Stimulated activated CD4-positive, alpha-beta T cell treated with anti-CD3 and anti-CD28 coated beads, Interleukin-1b, Interleukin-23, amount 100 ng/mL, for 1 hour (primary cell): ENCODE results near the gene SGPP2.
"Not testable (repeated sequence)": the region's sequence is repeated elsewhere in the genome, so short reads cannot be mapped to it uniquely, and the experiment has no call there.

Experiments used
- DNase-seq, 2 donors: peaks; one replicate each; pipeline ENCODE4 v3.0.0-alpha.2; 2020; ENCODE audit warnings: low read depth in 2 of 2

Gene SGPP2

DNA sequence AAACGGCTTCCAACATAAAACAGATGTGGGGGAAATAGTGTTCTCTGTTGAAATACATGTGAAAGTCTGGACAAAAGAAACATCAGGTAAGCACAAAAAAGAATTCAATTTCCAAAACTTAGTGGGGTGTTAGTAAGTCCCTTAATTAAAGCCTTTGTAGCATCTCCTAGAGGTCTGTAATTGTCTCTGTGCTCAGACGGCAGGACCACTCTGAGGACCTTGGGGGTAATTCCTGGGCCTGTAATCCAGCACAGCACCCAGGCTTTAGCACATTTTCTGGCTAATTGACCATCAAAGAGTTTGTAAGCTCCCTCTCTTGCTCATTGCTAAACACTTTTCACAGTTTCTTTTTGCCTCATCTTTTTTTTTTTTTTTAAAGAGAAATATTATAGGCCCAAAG is 151.3 kb downstream of the SGPP2 start:
- DNase-seq, result no peak

DNA sequence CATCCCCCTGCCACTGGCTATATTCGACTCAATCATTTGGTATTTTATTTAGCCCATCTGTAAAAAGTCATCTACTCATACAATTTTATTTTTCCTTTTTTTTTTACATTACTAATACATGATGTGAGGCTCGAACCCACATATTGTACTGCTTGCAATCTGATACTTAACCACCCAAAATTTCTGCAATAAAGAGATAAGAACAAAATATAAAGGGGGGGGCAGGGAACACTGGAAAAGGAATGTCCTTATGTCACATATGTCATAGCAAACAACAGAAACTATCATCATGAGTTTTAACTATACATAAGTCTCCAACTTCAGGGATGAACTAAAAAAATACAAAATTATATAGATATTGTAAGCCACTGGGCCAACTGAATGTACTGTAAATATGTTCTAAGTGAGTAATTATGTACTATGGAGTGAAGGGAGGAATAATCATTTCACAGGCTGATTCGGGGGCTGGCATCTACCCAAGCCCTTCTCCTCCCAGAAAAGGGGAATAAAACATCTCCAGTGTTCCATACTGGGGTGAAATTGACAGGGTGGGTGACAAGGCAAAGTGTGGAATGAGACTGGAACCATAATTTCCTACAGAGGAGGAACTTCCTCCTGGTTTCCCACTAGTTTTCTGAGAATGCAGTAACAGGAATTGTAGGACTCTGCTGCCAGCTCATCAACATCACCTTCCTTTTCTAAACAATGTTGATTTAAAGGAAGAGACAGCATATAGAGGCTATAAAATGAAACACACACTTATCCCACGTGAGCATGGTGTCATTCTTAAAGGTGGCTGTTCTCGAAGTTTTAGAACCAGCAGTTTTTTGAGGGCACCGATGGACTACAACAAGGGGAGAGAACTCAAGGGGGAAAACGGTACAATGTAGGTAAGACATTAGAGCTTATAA is 152.1 kb downstream of the SGPP2 start:
- DNase-seq, result no peak

DNA sequence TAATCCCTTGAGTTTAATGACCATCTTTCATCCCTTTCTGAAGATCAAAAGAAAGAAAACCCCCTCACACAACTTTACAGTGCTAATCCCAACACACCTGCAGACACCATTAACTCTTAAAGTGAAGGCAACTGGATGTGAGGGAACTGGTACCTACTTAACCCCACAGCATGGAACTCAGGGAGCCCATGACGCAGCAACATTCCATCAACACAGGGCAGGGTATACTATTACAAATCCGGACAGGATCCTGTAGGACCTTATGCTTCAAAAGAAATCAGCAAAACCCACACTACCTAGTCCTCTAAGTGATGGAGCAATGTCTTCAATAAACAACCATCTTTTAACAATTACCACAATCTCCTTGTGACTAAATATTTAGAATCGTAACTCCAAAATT is 153.0 kb downstream of the SGPP2 start:
- no peak for DNase-seq

DNA sequence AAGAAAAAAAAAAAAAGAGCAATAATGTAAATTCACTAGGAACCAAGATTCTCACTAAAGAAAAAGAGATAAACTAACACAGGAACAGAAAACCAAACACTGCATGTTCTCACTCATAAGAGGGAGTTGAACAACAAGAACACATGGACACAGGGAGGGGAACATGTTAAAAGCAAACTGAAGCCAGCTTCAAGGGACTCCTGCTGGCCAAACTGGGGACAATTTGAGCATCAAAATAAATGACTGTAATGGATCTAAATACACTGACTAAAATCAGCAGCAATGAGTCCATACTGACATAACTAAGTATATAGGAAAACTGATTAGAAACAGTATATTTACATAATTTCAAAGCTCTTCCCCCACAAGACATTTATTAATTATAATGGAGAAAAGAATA is 158.6 kb downstream of the SGPP2 start:
- DNase-seq, result no peak

DNA sequence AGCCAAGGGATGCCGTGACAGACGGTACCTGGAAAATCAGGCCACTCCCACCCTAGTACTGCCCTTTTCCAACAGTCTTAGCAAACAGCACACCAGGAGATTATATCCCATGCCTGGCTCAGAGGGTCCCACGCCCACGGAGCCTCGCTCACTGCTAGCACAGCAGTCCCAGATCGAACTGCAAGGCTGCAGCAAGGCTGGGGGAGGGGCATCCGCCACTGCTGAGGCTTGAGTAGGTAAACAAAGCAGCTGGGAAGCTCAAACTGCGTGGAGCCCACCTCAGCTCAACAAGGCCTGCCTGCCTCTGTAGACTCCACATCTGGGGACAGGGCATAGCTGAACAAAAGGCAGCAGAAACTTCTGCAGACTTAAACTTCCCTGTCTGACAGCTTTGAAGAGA is 160.2 kb downstream of the SGPP2 start:
- DNase-seq, result not testable (repeated sequence)

DNA sequence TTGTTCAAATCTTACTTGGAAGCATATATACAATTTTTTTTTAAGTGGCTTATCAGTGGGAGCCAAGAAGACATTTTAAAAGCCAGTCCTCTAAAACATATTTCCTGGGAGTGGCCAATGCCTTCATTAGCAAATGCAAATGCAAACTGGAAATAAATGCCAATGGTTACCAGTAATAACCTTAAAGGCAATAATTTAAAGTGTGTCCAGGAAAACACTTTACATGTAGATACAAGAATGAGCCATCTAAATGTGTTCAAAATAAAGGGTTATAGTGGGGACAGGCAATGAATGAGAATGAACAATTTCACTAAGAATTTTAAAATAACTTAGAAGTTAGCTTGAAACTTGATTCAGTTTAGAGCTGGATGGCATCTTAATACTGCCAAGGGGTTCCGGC is 167.3 kb downstream of the SGPP2 start:
- no peak for DNase-seq

DNA sequence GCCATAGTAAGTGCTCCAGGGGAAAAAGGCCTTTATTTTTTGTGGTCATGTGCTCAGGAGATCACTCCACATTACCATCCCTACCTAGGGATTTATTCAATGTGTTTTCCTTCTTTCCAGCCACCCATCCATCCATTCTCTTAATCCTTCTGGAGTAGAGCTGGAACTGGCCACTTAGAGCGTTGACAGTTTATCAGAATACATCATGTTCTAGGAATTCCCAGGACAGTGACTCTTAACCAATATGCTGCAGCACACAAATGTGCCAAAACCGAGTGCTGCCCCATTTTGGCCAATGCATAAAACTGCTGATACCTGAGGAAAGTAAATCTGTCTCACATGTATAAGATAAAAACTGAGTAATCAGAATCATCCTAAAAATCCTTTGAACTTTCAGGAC is 167.8 kb downstream of the SGPP2 start:
- DNase-seq, result no peak

DNA sequence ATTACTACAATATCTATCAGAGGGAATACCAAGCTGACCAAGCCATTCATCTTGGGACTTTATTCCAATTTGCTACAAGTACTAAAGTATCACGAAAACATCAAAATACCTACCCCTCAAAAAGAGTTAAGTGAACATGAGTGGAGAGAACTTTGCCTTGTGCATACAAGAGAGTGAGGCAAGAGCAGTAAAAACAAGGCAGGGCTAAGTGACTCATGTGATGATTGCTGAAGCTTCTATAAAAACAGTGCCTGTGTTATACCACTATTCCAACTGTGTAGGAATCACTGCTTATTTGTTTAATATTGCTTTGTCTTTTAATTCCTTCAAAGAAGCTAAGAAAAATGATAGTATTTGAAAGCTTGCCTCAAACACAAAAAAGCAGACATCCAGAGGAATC is 170.3 kb downstream of the SGPP2 start:
- no peak for DNase-seq

DNA sequence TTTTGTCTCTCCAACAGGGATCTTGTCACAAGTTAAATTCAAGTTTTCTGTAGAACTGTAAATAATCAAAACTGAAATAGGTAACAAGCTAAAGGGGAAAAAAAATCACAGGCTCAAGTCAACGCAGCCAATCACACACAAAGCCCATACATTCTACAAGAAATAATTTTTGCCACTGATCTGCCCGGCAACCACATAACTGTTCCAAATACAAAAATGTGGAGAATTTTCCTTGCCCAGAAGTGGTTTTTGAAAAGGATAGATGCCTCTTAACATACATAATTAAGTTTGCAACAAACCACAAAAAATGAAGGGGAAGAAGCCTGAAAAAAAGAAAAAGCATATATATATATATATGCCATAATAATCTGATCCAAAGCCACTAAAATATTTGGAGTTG is 171.2 kb downstream of the SGPP2 start:
- no peak for DNase-seq

DNA sequence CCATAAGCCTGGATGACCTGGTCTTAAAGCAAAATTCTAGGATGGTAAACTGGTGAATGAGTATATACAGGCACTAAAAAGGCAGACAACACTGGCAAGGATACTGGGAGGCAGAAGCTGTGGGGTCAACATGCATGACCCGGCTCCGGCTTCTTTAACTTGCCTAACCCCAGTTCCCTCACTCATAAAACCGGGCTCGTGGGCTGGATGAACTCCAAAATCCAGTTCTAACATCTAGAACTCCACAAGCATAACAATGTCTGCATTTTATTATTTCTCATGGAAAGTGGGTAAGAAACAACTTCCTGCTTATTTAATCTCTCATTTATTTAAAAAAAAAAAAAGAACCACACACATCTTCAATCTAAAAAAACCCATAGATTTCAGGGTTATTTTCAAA is 174.3 kb downstream of the SGPP2 start:
- DNase-seq, result no peak

DNA sequence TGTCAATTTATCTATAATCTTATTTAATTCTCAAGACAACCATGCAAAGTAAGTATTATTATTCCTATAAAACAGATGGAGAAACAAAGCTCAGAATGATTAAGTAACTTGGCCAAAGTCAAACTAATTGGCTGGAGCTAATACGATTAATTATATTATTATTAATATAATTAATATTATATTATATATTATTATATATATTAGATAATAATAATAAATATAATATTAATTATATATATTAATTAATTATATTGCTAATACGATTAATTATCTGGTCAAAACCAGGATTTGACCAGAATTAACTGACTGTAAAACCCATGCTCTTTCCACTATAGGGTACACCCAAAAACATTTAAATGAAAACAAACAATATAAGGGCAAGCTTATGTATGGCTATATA is 179.2 kb downstream of the SGPP2 start:
- DNase-seq, result no peak

DNA sequence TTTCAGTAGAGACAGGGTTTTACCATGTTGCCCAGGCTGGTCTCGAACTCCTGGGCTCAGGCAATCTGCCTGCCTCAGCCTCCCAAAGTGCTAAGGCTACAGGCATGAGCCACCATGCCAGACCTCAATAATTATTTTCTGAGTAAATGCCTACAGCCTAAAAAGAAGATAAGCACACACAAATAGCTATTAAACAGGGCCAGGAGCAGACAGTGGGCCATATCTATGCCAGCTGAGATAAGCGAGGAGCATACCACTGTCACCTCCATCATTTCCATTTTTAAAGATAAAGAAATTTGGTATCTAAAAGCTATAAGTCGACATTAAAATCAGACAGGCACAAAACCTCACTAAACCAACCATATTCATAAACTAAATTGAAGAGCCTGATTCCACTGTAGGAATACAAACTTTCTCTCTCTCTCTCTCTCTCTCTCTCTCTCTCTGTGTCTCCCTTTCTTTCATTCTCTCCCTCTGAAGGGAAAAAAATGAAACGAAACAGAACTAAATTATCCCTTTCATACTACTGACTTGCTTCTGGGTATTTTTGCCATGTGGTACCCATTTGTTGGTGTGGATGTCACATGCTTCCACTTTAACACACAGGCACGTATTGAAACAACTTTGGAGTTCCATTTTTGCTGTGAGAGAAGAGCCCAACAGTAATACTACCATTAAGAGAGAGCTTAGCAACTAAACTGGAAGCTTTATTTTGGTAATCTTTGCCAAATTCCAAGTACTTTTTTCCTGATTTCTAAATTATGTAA is 180.6 kb downstream of the SGPP2 start:
- DNase-seq, result no peak

DNA sequence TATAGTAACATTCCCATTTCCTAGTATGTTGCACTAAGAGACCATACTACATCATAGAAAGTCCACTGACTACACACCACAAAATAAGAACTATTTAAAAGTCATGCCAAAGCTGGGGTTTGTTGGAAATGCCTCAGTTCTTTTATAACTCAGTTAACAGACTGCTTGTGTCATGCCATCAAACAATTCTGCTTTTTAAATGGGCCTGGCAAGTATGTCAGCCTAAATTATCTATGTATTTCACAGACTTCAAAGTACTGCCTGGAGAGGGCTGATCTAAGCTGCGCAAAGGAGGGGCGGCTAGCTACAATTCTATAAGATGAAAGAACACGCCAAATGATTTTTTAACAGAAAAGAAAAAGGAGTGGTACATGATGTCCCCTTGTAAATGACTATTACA is 182.0 kb downstream of the SGPP2 start:
- DNase-seq, result no peak

DNA sequence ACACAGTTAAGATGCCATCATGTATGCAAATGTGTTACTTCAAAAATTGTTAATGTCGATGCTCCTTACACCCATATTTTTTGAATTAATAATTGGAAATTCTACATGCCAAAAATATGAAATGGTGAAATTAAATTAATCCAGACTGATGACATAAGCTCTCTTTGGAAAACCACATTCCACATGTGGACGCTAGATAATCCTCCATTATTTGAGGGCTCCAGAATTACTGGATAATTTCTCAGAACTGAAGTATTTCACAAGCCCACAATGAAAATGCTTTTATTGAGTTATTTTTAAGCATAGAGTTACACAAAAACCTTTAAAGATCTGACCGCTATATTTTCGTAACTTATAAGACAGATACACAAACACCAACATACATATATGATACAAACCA is 183.7 kb downstream of the SGPP2 start:
- no peak for DNase-seq

DNA sequence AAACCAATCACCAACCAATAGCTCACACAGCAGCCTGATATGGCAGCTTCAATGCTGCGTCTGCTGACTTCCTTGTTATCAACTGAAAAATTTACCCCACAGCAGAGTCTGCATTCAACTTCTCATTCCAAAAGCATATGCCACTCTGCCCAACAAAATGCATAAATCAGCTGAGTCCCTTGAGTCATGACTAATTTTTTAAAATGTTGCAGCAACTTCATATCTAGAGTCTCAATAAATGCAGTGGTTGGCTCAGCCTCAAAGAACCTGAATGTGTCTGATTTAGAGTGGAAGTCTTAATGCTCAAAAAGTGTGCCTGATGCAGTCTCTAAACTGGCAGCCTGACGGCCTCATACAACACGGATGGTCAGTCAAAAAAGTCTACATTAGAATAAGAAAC is 185.0 kb downstream of the SGPP2 start:
- DNase-seq, result no peak
